Transverse colon (tissue), 4 donors: ENCODE results near the gene TRMT1. TPM values are rescaled to one million over a fixed set of nuclear protein-coding genes. Genes with fewer than 3 reads are reported as not detected.

Source experiments
- DNase-seq: peaks from one replicate; pipeline ENCODE4 v3.0.0-alpha.2; 2019
- H3K27ac ChIP-seq, 4 donors: fragments of 200-600 bp; sonication (generic); 2 replicates each; pipeline ENCODE4 v1.5.1; 2016 to 2018; ENCODE audit warnings: inconsistent platforms in 4 of 4
- H3K27me3 ChIP-seq: fragments of 200-600 bp; sonication (generic); 2 replicates; pipeline ENCODE4 v1.5.1; 2017; ENCODE audit warnings: inconsistent platforms
- H3K36me3 ChIP-seq, 4 donors: fragments of 200-600 bp; sonication (generic); 2 replicates each; pipeline ENCODE4 v1.5.1; 2017 to 2019; ENCODE audit warnings: inconsistent platforms in 4 of 4
- H3K4me1 ChIP-seq, 4 donors: fragments of 200-600 bp; sonication (generic); 2 replicates each; pipeline ENCODE4 v1.5.1; 2017 to 2020; ENCODE audit warnings: inconsistent platforms in 4 of 4
- H3K4me3 ChIP-seq, 4 donors: fragments of 200-600 bp; sonication (generic); 1 replicate in 1 of 4; 2 replicates in 3 of 4; pipeline versions ENCODE4 v1.5.1 to v1.6.1; 2017 to 2019; ENCODE audit warnings: inconsistent platforms in 4 of 4
- H3K9me3 ChIP-seq, 2 donors: fragments of 200-600 bp; sonication (generic); 2 replicates each; pipeline ENCODE4 v1.5.1; 2017 to 2019; ENCODE audit warnings: inconsistent platforms in 2 of 2
- EP300 ChIP-seq: sonication (generic); formaldehyde crosslinking; IDR thresholded peaks from one replicate; pipeline ENCODE4 v1.6.1; 2017; ENCODE audit warnings: antibody characterized with exemption, low read depth
- POLR2A ChIP-seq: fragments of 450-650 bp; IDR thresholded peaks from one replicate; pipeline ENCODE4 v1.6.1; 2016; ENCODE audit warnings: antibody characterized with exemption, mild to moderate bottlenecking, moderate library complexity
- POLR2AphosphoS5 ChIP-seq, 3 donors: sonication (generic); formaldehyde crosslinking; IDR thresholded peaks; one replicate each; pipeline ENCODE4 v1.6.1; 2016; ENCODE audit warnings: antibody characterized with exemption in 3 of 3
- WGBS, 2 donors: methylation state at CpG; one replicate each; pipeline ENCODE4 v1.1.5; 2018; ENCODE audit warnings: low coverage in 1 of 2; 5-methylcytosine and 5-hydroxymethylcytosine counted together
- in situ Hi-C, 4 donors: fragments of 200-750 bp; cut with MboI; loops; one replicate each; pipeline versions ENCODE4 v1.15.0 to v1.15.1; 2017; ENCODE audit warnings: low sequenced_read_pairs in 3 of 4, low pct_ligation_motif_present in 1 of 4, low pct_unique_long_range_greater_than_20kb in 1 of 4
- intact Hi-C: fragments of 100-400 bp; cut with DNase I; formaldehyde crosslinking; loops from one replicate; pipeline ENCODE4 v1.15.1; 2023; ENCODE audit warnings: low total_unique reads
- total RNA-seq, 4 donors: library from RNA; depleted of rRNA; stranded (reverse); fragments of >200 nt; gene quantifications; one replicate each; pipeline ENCODE4 v1.1.0, GENCODE V29; 2016
- TF ChIP-seq, protein P1 (sequence below), 5 experiments: fragments of 200-600 bp in 3 of 5; fragments of 450-650 bp in 2 of 5; sonication (generic) in 3 of 5; IDR thresholded peaks; 1 replicate in 2 of 5; 2 replicates in 3 of 5; pipeline ENCODE4 v1.5.1; 2016 to 2017; ENCODE audit warnings: antibody characterized with exemption in 5 of 5, inconsistent platforms in 3 of 5, mild to moderate bottlenecking in 2 of 5, moderate library complexity in 1 of 5

Gene TRMT1
- total RNA-seq, 4 donors from 2014 or later = 26.6 to 199 (median 60.7) TPM

DNA sequence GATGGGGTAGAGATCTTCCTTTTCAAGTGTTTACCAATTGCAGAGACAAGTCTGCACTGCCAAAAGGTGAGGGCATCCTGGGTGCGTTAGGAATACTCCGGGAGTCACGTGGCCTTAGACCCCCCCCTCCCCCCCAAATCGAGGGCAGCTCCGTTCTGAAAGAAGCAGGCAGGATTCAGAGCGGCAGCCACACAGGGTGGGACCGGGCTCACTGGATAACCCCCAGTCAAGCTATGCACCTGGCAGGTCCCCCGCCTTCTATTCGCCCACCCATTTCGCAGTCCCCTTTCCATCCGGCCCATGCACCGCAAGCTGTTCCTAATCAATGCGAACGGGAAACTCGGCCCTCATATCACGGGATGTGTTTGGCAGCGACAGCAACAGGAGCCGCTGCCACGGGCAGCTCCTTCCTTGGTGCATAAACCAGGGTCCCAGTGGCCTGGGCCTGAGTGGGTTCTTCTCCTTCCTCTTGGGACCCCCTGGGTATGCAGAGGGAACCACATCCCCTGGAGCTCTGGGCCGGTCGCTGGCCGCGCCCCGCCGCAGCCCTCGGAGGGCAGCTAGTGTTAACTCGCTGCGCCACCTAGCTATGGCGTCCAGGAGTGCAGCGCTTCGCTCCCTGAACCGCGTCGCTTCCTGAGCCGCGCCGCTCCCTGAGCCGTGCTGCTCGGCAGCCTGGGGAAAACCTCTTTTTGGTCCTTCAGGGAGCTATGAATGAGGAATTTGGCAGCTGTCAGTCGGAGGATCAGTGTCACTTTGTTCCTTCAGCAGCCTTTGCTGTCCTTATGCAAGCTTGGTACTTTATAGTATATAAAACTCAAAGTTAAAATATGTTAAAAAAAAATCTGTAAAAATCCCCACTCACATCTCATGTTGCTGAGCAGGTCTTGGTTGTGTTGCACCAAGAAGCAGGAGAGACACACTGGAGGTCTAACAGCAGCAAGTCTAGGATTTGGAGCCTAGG is 55.3 kb downstream of the TRMT1 start:
- peak overlapping the region; percentile 18 to 57 (median 35) for H3K4me3 ChIP-seq
- WGBS, 2 donors = 1% methylated on average over 39 of the region's 40 CpGs; no CpG with 5 or more reads in 1 of the 2 donors
- intact Hi-C loops = loop anchor here (10.0 kb wide), 1 partner anchor 46 kb away; no protein-coding TSS in a partner anchor
- peaks cover 54 to 93% (median 62%) of the 10 kb centered on the region in 4 donors for H3K4me1 ChIP-seq
- H3K27ac ChIP-seq = peak overlapping the region; percentile 76 to 94 (median 84)
- no peaks in the 10 kb centered on the region for H3K36me3 ChIP-seq
- TF ChIP-seq, protein P1, sequence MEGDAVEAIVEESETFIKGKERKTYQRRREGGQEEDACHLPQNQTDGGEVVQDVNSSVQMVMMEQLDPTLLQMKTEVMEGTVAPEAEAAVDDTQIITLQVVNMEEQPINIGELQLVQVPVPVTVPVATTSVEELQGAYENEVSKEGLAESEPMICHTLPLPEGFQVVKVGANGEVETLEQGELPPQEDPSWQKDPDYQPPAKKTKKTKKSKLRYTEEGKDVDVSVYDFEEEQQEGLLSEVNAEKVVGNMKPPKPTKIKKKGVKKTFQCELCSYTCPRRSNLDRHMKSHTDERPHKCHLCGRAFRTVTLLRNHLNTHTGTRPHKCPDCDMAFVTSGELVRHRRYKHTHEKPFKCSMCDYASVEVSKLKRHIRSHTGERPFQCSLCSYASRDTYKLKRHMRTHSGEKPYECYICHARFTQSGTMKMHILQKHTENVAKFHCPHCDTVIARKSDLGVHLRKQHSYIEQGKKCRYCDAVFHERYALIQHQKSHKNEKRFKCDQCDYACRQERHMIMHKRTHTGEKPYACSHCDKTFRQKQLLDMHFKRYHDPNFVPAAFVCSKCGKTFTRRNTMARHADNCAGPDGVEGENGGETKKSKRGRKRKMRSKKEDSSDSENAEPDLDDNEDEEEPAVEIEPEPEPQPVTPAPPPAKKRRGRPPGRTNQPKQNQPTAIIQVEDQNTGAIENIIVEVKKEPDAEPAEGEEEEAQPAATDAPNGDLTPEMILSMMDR (IDR thresholded peaks at IDR 0.05) = peak; percentile 93 to 95 (median 95)
- no peak for TF ChIP-seq EP300
- no peak for TF ChIP-seq POLR2A
- peak in 1 of 3 donors; percentile 34 for TF ChIP-seq POLR2AphosphoS5 (IDR thresholded peaks at IDR 0.05)
- in situ Hi-C loops = no loop called here
- no peaks in the 10 kb centered on the region for H3K9me3 ChIP-seq
- peak; percentile 91 for DNase-seq
- no peaks in the 10 kb centered on the region for H3K27me3 ChIP-seq

DNA sequence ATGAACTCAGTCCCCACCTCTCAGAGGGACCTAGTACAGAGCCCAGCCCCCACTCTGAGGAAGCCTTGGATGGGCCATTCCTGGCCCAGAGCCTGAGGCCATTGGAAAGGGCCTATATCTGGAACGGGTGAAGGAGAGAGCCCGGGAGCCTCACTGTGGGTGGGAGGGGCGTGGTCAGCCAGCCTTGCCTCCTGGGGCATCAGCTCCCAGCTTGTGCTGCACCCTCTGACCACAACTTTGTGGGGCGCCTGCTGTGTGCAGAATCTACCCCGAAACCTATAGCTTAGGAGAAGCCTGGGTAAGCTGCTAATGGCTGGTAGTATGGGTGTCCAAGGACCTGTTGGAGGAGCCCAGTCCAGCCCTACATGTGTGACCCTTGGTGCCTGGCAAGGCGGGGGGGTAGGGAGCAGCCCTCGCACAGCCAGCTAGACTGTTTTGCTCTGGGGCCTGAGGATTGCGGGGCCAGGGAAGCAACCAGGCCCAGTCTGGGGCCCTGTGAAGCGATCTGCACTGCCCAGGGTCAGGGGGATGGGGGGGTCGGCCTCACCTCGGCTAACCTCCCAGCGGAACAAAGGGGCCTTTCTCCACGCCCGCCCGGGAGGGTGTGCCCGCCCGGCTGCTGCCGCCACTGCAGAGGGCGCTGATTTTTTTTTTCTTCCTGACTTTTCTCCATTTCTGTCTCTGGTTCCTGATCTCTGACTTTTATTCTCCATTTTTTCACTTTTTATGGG is 56.1 kb downstream of the TRMT1 start:
- H3K4me1 ChIP-seq = peaks cover 62 to 93% (median 66%) of the 10 kb centered on the region in 4 donors
- in situ Hi-C loops (no loop called here), intact Hi-C loops (loop anchor here (10.0 kb wide), 1 partner anchor 46 kb away; no protein-coding TSS in a partner anchor)
- no peaks in the 10 kb centered on the region for H3K27me3 ChIP-seq
- no peaks in the 10 kb centered on the region for H3K36me3 ChIP-seq
- H3K4me3 ChIP-seq = peak overlapping the region in 3 of 4 donors; percentile 31 to 57 (median 39)
- TF ChIP-seq POLR2AphosphoS5 (IDR thresholded peaks at IDR 0.05) = no peak
- TF ChIP-seq, protein P1 (IDR thresholded peaks at IDR 0.05) = peak in 1 of 5 experiments; percentile 8
- H3K9me3 ChIP-seq = no peaks in the 10 kb centered on the region
- peak overlapping the region; percentile 76 to 94 (median 84) for H3K27ac ChIP-seq
- WGBS, 2 donors = 4 to 20% methylated on average over 9 to 17 of the region's 19 CpGs
- peak; percentile 35 for DNase-seq

DNA sequence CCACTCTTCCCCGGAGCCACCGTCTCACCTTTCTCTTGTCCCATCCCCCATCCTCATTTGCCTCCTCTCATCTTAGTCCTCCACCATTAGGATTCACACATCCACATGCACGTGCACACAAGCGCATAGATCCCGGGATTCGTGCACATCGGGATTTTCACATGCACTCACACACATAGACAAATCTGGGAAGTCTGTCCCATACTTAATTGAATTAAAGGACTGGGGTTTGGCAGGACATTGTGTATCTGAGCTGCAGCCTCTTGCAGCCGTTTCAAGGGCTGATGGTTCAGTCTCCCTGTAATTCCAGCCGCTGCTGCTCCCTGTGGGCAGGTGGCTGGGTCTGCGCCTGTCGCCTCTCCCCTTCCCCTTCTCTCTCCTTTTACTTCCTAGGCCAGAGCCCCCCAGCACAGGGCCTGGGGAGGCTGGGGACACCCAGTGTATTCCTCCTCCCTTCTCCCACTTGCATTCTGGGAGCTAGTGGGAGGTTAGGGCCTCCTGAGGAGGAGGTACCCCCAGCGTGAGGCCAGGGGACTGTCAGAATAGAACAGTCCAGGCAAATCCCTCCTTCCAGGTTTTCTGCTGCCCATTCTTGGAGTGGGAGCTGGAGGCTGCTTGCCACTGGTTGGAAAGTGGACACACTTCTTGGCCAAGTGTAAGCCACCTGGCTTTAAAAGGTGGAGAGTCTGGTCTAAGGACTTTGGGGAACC is 57.4 kb downstream of the TRMT1 start:
- TF ChIP-seq, protein P1 (IDR thresholded peaks at IDR 0.05) = no peak
- TF ChIP-seq POLR2AphosphoS5 (IDR thresholded peaks at IDR 0.05) (no peak), POLR2A (no peak), EP300 (no peak)
- Histone ChIP-seq H3K27ac (peak overlapping the region; percentile 86 to 94 (median 92)), H3K4me1 (peaks cover 72 to 97% (median 74%) of the 10 kb centered on the region in 4 donors), H3K4me3 (no peak overlapping the region), H3K27me3 (no peaks in the 10 kb centered on the region), H3K36me3 (no peaks in the 10 kb centered on the region), H3K9me3 (no peaks in the 10 kb centered on the region)
- WGBS, 2 donors = 73 to 81% methylated on average over 6 to 12 of the region's 12 CpGs
- in situ Hi-C loops (no loop called here), intact Hi-C loops (no loop called here)
- DNase-seq = no peak
